ENCODE results near the gene RAMACL. TPM values are rescaled to one million over a fixed set of nuclear protein-coding genes. Genes with fewer than 3 reads are reported as not detected.

Gene RAMACL
- total RNA-seq, 1 experiment from 2014 or later: 0.15 TPM

DNA sequence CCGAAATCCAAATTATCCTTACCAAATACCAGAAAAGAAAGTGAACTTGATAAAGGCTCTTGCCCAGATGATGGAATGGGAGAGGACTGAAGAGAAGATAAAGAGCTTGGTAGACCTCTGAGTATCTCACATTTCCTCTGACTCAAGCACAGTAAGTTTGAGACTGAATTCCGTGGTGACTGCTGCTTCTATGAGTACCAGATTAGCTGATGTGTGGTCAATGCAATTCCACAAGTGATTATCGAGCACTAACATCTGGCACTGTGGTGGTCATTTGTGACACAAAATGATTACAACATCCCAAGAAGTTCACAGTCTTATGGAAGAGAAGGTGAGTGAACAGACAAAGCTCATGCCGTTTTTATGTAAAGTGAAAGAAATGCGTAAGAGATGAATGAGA lies 43.1 kb upstream of the RAMACL start:
- Histone ChIP-seq H3K36me3 (ENCODE audit: control insufficient read depth in 1 of 2, insufficient read depth in 2 of 2, low read length in 2 of 2) (no peaks in the 10 kb centered on the region), H4K20me1 (ENCODE audit: insufficient read depth) (no peaks in the 10 kb centered on the region), H3K79me2 (ENCODE audit: insufficient read depth, low read length) (no peaks in the 10 kb centered on the region), H3K9me2 (ENCODE audit: insufficient read depth) (no peaks in the 10 kb centered on the region), H3K27ac (ENCODE audit: low read depth, low read length) (no peak overlapping the region), H3K9me3 (ENCODE audit: control insufficient read depth in 1 of 2, insufficient read depth in 1 of 2, low read depth in 1 of 2, low read length in 2 of 2) (no peaks in the 10 kb centered on the region), H2AFZ (ENCODE audit: low read depth, low read length, poor library complexity, severe bottlenecking) (no peak overlapping the region), H3K4me1 (ENCODE audit: control insufficient read depth in 1 of 2, insufficient read depth in 2 of 2, low read length in 2 of 2) (peaks cover 6 to 39% of the 10 kb centered on the region in 2 experiments; a peak in 3 of 4 replicates), H3K27me3 (ENCODE audit: insufficient read depth, low read length) (no peaks in the 10 kb centered on the region), H3K9ac (ENCODE audit: low read length) (no peak overlapping the region), H3K4me2 (ENCODE audit: low read length) (no peak overlapping the region), H3K4me3 (replicated peaks in 1 of 2; ENCODE audit: low read depth in 1 of 2, low read length in 2 of 2) (no peak overlapping the region)
- ChIA-PET CTCF (no interaction called here), POLR2A (no interaction called here), RAD21 (ENCODE audit: low non-redundant PET in 1 of 2, low total read pairs in 2 of 2, uncharacterized antibody in 2 of 2, unreplicated experiment in 2 of 2) (interaction anchor here in 1 of 2 experiments (0.7 kb wide), 1 partner anchor 62 kb away, joined by 3 read pairs; no protein-coding TSS in a partner anchor)
- ATAC-seq (no peak), DNase-seq (ENCODE audit: low read depth, low spot score) (no peak)
- intact Hi-C loops (cut with micrococcal nuclease): loop anchor here (5.0 kb wide), 2 partner anchors 97 to 112 kb away; no protein-coding TSS in a partner anchor
- BruUV-seq (replicated peaks): no TSS peak
- TF ChIP-seq ZFX (IDR thresholded peaks at IDR 0.05): no peak
- TF ChIP-seq JUND (IDR thresholded peaks at IDR 0.05): no peak
- TF ChIP-seq SIN3A (IDR thresholded peaks at IDR 0.05; ENCODE audit: low read depth): no peak
- TF ChIP-seq, protein P1, sequence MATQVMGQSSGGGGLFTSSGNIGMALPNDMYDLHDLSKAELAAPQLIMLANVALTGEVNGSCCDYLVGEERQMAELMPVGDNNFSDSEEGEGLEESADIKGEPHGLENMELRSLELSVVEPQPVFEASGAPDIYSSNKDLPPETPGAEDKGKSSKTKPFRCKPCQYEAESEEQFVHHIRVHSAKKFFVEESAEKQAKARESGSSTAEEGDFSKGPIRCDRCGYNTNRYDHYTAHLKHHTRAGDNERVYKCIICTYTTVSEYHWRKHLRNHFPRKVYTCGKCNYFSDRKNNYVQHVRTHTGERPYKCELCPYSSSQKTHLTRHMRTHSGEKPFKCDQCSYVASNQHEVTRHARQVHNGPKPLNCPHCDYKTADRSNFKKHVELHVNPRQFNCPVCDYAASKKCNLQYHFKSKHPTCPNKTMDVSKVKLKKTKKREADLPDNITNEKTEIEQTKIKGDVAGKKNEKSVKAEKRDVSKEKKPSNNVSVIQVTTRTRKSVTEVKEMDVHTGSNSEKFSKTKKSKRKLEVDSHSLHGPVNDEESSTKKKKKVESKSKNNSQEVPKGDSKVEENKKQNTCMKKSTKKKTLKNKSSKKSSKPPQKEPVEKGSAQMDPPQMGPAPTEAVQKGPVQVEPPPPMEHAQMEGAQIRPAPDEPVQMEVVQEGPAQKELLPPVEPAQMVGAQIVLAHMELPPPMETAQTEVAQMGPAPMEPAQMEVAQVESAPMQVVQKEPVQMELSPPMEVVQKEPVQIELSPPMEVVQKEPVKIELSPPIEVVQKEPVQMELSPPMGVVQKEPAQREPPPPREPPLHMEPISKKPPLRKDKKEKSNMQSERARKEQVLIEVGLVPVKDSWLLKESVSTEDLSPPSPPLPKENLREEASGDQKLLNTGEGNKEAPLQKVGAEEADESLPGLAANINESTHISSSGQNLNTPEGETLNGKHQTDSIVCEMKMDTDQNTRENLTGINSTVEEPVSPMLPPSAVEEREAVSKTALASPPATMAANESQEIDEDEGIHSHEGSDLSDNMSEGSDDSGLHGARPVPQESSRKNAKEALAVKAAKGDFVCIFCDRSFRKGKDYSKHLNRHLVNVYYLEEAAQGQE (IDR thresholded peaks at IDR 0.05; ENCODE audit: low read depth): no peak
- TF ChIP-seq ZNF274 (IDR thresholded peaks at IDR 0.05; ENCODE audit: low read depth, low read length): no peak
- TF ChIP-seq CBX3 (IDR thresholded peaks at IDR 0.05; ENCODE audit: low read depth): no peak
- TF ChIP-seq CEBPB (IDR thresholded peaks at IDR 0.05; ENCODE audit: low read depth): no peak
- TF ChIP-seq, protein P2, sequence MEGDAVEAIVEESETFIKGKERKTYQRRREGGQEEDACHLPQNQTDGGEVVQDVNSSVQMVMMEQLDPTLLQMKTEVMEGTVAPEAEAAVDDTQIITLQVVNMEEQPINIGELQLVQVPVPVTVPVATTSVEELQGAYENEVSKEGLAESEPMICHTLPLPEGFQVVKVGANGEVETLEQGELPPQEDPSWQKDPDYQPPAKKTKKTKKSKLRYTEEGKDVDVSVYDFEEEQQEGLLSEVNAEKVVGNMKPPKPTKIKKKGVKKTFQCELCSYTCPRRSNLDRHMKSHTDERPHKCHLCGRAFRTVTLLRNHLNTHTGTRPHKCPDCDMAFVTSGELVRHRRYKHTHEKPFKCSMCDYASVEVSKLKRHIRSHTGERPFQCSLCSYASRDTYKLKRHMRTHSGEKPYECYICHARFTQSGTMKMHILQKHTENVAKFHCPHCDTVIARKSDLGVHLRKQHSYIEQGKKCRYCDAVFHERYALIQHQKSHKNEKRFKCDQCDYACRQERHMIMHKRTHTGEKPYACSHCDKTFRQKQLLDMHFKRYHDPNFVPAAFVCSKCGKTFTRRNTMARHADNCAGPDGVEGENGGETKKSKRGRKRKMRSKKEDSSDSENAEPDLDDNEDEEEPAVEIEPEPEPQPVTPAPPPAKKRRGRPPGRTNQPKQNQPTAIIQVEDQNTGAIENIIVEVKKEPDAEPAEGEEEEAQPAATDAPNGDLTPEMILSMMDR (IDR thresholded peaks at IDR 0.05 in 2 of 3, conservative IDR thresholded peaks at IDR 0.05 in 1 of 3; ENCODE audit: borderline replicate concordance in 1 of 3, insufficient read depth in 1 of 3, low read depth in 2 of 3, low read length in 2 of 3): no peak
- no peak for TF ChIP-seq POLR2A (IDR thresholded peaks at IDR 0.05; ENCODE audit: borderline replicate concordance, extremely low read depth, insufficient read depth, insufficient read length)
- no peak for TF ChIP-seq FOSL1 (IDR thresholded peaks at IDR 0.05; ENCODE audit: low read depth)
- no peak for TF ChIP-seq RAD21 (IDR thresholded peaks at IDR 0.05; ENCODE audit: low read depth)
- TF ChIP-seq EGR1 (IDR thresholded peaks at IDR 0.05; ENCODE audit: low read depth): no peak
- no peak for TF ChIP-seq SP1 (IDR thresholded peaks at IDR 0.05; ENCODE audit: low read depth)
- TF ChIP-seq YY1 (IDR thresholded peaks at IDR 0.05; ENCODE audit: extremely low read depth, insufficient replicate concordance, low read depth, low read length): no peak
- no peak for TF ChIP-seq TCF7L2 (IDR thresholded peaks at IDR 0.05; ENCODE audit: borderline replicate concordance, extremely low read depth, insufficient read depth, insufficient read length)
- TF ChIP-seq, protein P3, sequence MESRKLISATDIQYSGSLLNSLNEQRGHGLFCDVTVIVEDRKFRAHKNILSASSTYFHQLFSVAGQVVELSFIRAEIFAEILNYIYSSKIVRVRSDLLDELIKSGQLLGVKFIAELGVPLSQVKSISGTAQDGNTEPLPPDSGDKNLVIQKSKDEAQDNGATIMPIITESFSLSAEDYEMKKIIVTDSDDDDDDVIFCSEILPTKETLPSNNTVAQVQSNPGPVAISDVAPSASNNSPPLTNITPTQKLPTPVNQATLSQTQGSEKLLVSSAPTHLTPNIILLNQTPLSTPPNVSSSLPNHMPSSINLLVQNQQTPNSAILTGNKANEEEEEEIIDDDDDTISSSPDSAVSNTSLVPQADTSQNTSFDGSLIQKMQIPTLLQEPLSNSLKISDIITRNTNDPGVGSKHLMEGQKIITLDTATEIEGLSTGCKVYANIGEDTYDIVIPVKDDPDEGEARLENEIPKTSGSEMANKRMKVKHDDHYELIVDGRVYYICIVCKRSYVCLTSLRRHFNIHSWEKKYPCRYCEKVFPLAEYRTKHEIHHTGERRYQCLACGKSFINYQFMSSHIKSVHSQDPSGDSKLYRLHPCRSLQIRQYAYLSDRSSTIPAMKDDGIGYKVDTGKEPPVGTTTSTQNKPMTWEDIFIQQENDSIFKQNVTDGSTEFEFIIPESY (IDR thresholded peaks at IDR 0.05; ENCODE audit: extremely low read depth, insufficient replicate concordance, low read length): no peak
- TF ChIP-seq POLR2AphosphoS5 (IDR thresholded peaks at IDR 0.05; ENCODE audit: low read depth, low read length): no peak
- TF ChIP-seq ELF1 (IDR thresholded peaks at IDR 0.05; ENCODE audit: borderline replicate concordance, low read depth): no peak
- TF ChIP-seq SRF (IDR thresholded peaks at IDR 0.05; ENCODE audit: low read depth): no peak

Measured in HCT116 (cell line).